GM19372 (cell line): ENCODE data around the gene PSMD4.
"Not testable (repeated sequence)": the region's sequence is repeated elsewhere in the genome, so short reads cannot be mapped to it uniquely, and the experiment has no call there.

Source experiments
- ATAC-seq: cut with Tn5 transposase; IDR thresholded peaks from one replicate; pipeline ENCODE4 v1.9.1; 2021; ENCODE audit warnings: mild to moderate bottlenecking, low read depth, moderate library complexity; ENCODE audit not compliant: unreplicated experiment

PSMD4 gene

GRCh38 chr1:151254217-151255213, at the start of gene PSMD4:
TSS of gene PSMD4 (plus strand) at chr1:151254734. CDS start at chr1:151254783, 49 bp downstream.
- peak; percentile 98 for ATAC-seq

GRCh38 chr1:151205381-151205965, 49.1 kb upstream of the PSMD4 start:
- ATAC-seq = not testable (repeated sequence)

DNA sequence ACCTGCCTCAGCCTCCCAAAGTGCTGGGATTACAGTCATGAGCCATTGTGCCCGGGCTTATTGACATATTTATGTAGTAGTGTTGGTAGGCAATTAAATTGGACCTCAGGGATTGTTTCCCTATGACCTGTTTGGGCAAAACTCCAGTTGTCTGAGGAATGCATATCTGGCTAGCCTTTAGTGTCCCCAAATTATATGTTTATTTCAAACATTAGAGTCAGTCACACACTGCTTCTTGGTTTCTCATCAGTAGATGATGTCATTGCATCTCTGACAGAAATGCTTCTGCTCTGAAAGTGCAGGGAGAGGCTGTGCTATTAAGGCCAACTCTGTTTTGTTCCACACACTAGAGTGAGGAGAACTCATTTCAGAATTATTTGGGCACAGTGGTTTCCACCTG, 43.7 kb upstream of the PSMD4 start:
- no peak for ATAC-seq

- ATAC-seq = no peak
Measured at GRCh38 chr1:151211972-151212705, 42.4 kb upstream of the PSMD4 start.

GRCh38 chr1:151213560-151213959, 41.0 kb upstream of the PSMD4 start:
- no peak for ATAC-seq

- no peak for ATAC-seq
Measured at GRCh38 chr1:151221616-151222015, 32.9 kb upstream of the PSMD4 start.

GRCh38 chr1:151222130-151222529, 32.4 kb upstream of the PSMD4 start:
- no peak for ATAC-seq

DNA sequence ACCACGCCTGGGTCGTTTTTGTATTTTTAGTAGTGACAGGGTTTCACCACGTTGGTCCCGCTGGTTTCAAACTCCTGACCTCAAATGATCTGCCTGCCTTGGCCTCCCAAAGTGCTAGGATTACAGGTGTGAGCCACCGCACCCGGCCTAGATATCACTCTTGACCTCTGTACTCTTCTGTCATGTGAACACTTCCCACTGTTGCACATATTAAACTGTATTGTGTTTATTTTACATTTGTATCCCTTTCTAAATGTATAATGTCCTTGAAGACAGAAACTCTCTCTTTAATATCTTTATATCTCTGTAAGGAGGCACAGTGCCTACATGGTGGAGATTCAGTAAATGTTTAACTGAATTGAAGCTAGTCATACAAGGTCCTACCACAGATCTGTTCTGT, 19.3 kb upstream of the PSMD4 start:
- ATAC-seq = no peak

- ATAC-seq = no peak
Measured at GRCh38 chr1:151237678-151238466, 16.7 kb upstream of the PSMD4 start.

- no peak for ATAC-seq
Measured at GRCh38 chr1:151238467-151238739, 16.1 kb upstream of the PSMD4 start.

- no peak for ATAC-seq
Measured at GRCh38 chr1:151242442-151242841, 12.1 kb upstream of the PSMD4 start.

GRCh38 chr1:151243683-151244216, 10.8 kb upstream of the PSMD4 start:
- ATAC-seq = no peak

GRCh38 chr1:151246786-151247185, 7.7 kb upstream of the PSMD4 start:
- ATAC-seq = no peak

DNA sequence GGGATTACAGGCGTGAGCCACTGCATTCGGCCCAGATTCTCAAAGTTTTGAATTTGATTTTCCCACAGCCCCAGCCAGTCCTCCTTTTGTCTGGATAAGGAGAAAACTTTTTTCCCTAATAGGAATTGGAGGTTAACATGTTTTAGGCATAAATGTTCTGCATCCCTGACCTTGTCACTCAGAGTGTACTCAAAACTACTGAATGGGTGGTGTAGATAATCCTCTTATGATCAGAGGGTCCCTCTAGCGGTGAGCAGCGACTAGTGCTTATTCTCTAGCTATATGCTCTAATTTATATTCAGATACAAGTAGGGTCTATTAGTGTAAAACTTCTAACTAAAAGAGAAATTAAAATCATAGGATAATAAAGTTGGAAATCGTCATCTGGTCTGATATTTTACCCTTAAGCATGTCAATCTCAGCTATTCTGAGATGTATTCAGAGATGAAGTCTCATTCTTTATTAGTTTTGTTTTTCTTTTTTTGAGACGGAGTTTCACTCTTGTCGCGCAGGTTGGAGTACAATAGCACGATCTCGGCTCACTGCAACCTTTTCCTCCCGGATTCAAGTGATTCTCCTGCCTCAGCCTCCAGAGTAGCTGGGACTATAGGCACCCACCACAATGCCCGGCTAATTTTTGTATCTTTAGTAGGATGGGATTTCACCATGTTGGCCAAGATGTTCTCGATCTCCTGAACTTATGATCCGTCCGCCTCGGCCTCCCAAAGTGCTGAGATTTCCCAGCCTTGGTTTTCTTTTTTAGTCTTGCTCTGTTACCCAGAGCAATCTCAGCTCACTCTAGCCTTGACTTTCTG, 2.7 kb upstream of the PSMD4 start:
- ATAC-seq = no peak

GRCh38 chr1:151255381-151255780, 847 bp downstream of the PSMD4 start:
- no peak for ATAC-seq

- ATAC-seq = no peak
Measured at GRCh38 chr1:151259351-151259750, 4.8 kb downstream of the PSMD4 start.

GRCh38 chr1:151265446-151266236, 11.1 kb downstream of the PSMD4 start:
- no peak for ATAC-seq

DNA sequence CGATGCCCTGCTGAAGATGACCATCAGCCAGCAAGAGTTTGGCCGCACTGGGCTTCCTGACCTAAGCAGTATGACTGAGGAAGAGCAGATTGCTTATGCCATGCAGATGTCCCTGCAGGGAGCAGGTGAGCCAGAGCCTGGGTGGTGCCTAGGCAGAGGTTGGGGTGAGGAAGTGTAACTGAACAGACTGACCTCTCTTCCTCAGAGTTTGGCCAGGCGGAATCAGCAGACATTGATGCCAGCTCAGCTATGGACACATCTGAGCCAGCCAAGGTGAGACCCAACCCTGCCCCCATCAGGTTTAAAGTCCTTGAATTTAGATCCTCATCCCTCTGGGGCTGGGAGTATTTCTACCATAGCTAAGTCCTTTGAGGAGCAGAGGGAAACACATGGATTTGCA, 11.8 kb downstream of the PSMD4 start:
- ATAC-seq = no peak

DNA sequence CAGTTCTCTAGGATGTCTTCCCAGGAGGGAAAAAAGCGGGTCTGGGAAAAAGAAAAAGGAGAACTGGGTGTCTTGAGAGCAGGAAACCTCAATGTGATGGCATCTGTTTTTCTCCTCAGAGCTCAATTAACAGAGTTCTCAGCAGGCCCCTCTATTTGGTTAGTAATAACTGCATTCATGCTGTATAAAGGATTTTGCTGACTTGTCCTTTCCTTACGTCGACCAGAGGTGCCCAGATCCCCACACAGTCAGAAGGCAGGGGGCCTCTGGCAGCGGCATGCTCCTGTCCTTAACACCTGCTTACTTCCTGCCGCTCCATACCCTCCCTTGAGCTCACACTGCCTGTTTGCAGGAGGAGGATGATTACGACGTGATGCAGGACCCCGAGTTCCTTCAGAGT, 12.3 kb downstream of the PSMD4 start:
- no peak for ATAC-seq
